HepG2 (cell line): ENCODE data around the gene SLC22A23. TPM values are rescaled to one million over a fixed set of nuclear protein-coding genes. Genes with fewer than 3 reads are reported as not detected.

Experiments used
- ATAD3A ChIP-seq: sonication (generic); formaldehyde crosslinking; IDR thresholded peaks from 2 replicates; pipeline ENCODE4 v1.4.0; 2020; ENCODE audit warnings: missing genetic modification reagents
- CREB1 ChIP-seq, 2 experiments: fragments of 450-650 bp in 1 of 2; IDR thresholded peaks; 2 replicates each; pipeline ENCODE4 v1.6.1; 2016 to 2017; ENCODE audit warnings: control low read depth in 1 of 2, mild to moderate bottlenecking in 1 of 2, missing compliant biosample characterization in 1 of 2, missing genetic modification characterization in 1 of 2
- HMGXB3 ChIP-seq: sonication (generic); formaldehyde crosslinking; IDR thresholded peaks from 2 replicates; pipeline ENCODE4 v1.4.0; 2020; ENCODE audit warnings: missing genetic modification reagents, borderline replicate concordance
- HNF4A ChIP-seq: sonication (generic); formaldehyde crosslinking; IDR thresholded peaks from 2 replicates; pipeline ENCODE4 v1.4.0; 2020; ENCODE audit warnings: missing genetic modification reagents
- HOXA3 ChIP-seq: sonication (generic); formaldehyde crosslinking; IDR thresholded peaks from 2 replicates; pipeline ENCODE4 v1.5.0; 2020; ENCODE audit warnings: missing genetic modification reagents
- MAFG ChIP-seq: sonication (generic); formaldehyde crosslinking; IDR thresholded peaks from 2 replicates; pipeline ENCODE4 v1.5.1; 2020; ENCODE audit warnings: mild to moderate bottlenecking, missing genetic modification reagents
- MAFK ChIP-seq, 2 experiments: IDR thresholded peaks in 1 of 2; conservative IDR thresholded peaks in 1 of 2; 2 replicates each; pipeline ENCODE4 v1.6.1; 2011; ENCODE audit warnings: improper control_type of control experiment in 2 of 2, low read length in 2 of 2
- MLX ChIP-seq: IDR thresholded peaks from 2 replicates; pipeline ENCODE4 v1.6.1; 2016
- NCOR1 ChIP-seq: fragments of 200-600 bp; sonication (generic); IDR thresholded peaks from 2 replicates; pipeline ENCODE4 v1.7.0; 2017; ENCODE audit warnings: antibody characterized with exemption, low read length, borderline replicate concordance
- PRPF4 ChIP-seq: fragments of 200-400 bp; formaldehyde crosslinking; IDR thresholded peaks from 2 replicates; pipeline ENCODE4 v1.6.1; 2016; ENCODE audit warnings: low read length, low read depth; ENCODE audit not compliant: poor library complexity, severe bottlenecking
- RAD21 ChIP-seq: fragments of 450-650 bp; formaldehyde crosslinking; IDR thresholded peaks from 2 replicates; pipeline ENCODE4 v1.5.0; 2020; ENCODE audit warnings: mild to moderate bottlenecking
- RBM22 ChIP-seq: fragments of 200-400 bp; formaldehyde crosslinking; optimal IDR thresholded peaks from 2 replicates; pipeline ENCODE3; 2017; ENCODE audit warnings: mild to moderate bottlenecking, low read length, moderate library complexity
- RCOR2 ChIP-seq: IDR thresholded peaks from 2 replicates; pipeline ENCODE4 v1.6.1; 2016; ENCODE audit warnings: missing biosample characterization, missing genetic modification reagents
- RFXANK ChIP-seq: IDR thresholded peaks from 2 replicates; pipeline ENCODE4 v1.6.1; 2016
- SUZ12 ChIP-seq: fragments of 150-350 bp; IDR thresholded peaks from 2 replicates; pipeline ENCODE4 v1.6.1; 2014; ENCODE audit warnings: low read depth, low read length
- TCF12 ChIP-seq, 2 experiments: fragments of 450-650 bp in 1 of 2; sonication (generic) in 1 of 2; formaldehyde crosslinking in 1 of 2; IDR thresholded peaks; 2 replicates each; pipeline versions ENCODE4 v1.6.1 to v1.8.0; 2017 to 2022; ENCODE audit warnings: antibody characterized with exemption in 1 of 2, mild to moderate bottlenecking in 1 of 2, missing genetic modification reagents in 1 of 2, moderate library complexity in 1 of 2
- TEAD3 ChIP-seq: optimal IDR thresholded peaks from 2 replicates; pipeline ENCODE3; 2016; ENCODE audit warnings: borderline replicate concordance
- TOPORS ChIP-seq: sonication (generic); formaldehyde crosslinking; IDR thresholded peaks from 2 replicates; pipeline ENCODE4 v1.8.0; 2023; ENCODE audit warnings: mild to moderate bottlenecking, missing genetic modification reagents
- ZNF652 ChIP-seq: IDR thresholded peaks from 2 replicates; pipeline ENCODE4 v1.6.1; 2016; ENCODE audit warnings: low read depth, borderline replicate concordance
- ZNF710 ChIP-seq: sonication (generic); formaldehyde crosslinking; IDR thresholded peaks from 2 replicates; pipeline ENCODE4 v1.5.0; 2020; ENCODE audit warnings: mild to moderate bottlenecking, missing genetic modification reagents, borderline replicate concordance
- ZNF792 ChIP-seq: IDR thresholded peaks from 2 replicates; pipeline ENCODE4 v1.6.1; 2016
- polyA plus RNA-seq, 8 experiments: library from polyadenylated mRNA; depleted of rRNA in 3 of 8; stranded (reverse) in 7 of 8; unstranded in 1 of 8; fragments of >200 nt; fragmentation: Illumina TruSeq in 4 of 8; extraction: Trizol in 4 of 8; gene quantifications; 2 replicates each; pipeline versions ENCODE4 v1.2.1 to v1.2.3, GENCODE V29; 2011 to 2016; ENCODE audit warnings: low read depth in 4 of 8, missing spikeins in 1 of 8, mixed read lengths in 1 of 8; ENCODE audit not compliant: insufficient read depth in 1 of 8
- total RNA-seq, 5 experiments: library from RNA; depleted of rRNA; stranded (reverse); fragments of >200 nt; fragmentation: Illumina TruSeq; extraction: Trizol; gene quantifications; 2 replicates each; pipeline ENCODE4 v1.2.3, GENCODE V29; 2016; ENCODE audit warnings: low read depth in 1 of 5
- TF ChIP-seq, protein P1 (sequence below): sonication (generic); formaldehyde crosslinking; IDR thresholded peaks from 2 replicates; pipeline ENCODE4 v1.5.1; 2020; ENCODE audit warnings: mild to moderate bottlenecking, missing genetic modification reagents, borderline replicate concordance

The SLC22A23 gene
- total and polyA plus RNA-seq, 2 of the 13 experiments (the other 11 are each of a cell fraction or from before 2014, with no cell fraction given): 11.8 to 17.5 TPM

- TF ChIP-seq RCOR2 (CRISPR knock-in tag) (peak; percentile 77), RBM22 (no peak), ZNF652 (CRISPR knock-in tag) (no peak; the same call in 1 of the 2 replicates), SUZ12 (no peak), TEAD3 (CRISPR knock-in tag) (peak; percentile 59), NCOR1 (peak; percentile 97), HNF4A (peak; percentile 93), RAD21 (CRISPR knock-in tag) (no peak), TOPORS (no peak), ZNF792 (CRISPR knock-in tag) (peak; percentile 4; the same call in 1 of the 2 replicates), RFXANK (CRISPR knock-in tag) (no peak), HOXA3 (CRISPR knock-in tag) (peak; percentile 85), MAFK (conservative IDR thresholded peaks at IDR 0.05 in 1 of 2, IDR thresholded peaks at IDR 0.05 in 1 of 2; ENCODE audit: low read length in 2 of 2) (no peak), CREB1 (IDR thresholded peaks at IDR 0.05) (peak; percentile 50; the same call in 1 of the 2 replicates), CREB1 (CRISPR knock-in tag; IDR thresholded peaks at IDR 0.05) (no peak), ATAD3A (no peak), ZNF710 (CRISPR knock-in tag) (peak; percentile 74; the same call in 1 of the 2 replicates), PRPF4 (no peak), MLX (CRISPR knock-in tag) (peak; percentile 39), TCF12 (IDR thresholded peaks at IDR 0.05) (no peak), TCF12 (CRISPR knock-in tag; IDR thresholded peaks at IDR 0.05) (no peak), HMGXB3 (CRISPR knock-in tag) (no peak; the same call in 1 of the 2 replicates), MAFG (CRISPR knock-in tag) (no peak)
- TF ChIP-seq, protein P1, sequence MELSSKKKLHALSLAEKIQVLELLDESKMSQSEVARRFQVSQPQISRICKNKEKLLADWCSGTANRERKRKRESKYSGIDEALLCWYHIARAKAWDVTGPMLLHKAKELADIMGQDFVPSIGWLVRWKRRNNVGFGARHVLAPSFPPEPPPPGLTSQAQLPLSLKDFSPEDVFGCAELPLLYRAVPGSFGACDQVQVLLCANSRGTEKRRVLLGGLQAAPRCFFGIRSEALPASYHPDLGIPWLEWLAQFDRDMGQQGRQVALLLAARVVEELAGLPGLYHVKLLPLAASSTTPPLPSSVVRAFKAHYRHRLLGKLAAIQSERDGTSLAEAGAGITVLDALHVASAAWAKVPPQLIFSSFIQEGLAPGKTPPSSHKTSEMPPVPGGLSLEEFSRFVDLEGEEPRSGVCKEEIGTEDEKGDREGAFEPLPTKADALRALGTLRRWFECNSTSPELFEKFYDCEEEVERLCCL (CRISPR knock-in tag): 0 out of 2 replicates have a peak, but pooled peaks have one; percentile 66
Measured at GRCh38 chr6:3380344-3381232, 76.3 kb downstream of the SLC22A23 start (continued).
